Suprapubic skin (tissue), 3 donors: Measurements from ENCODE around the gene PPP2R5B.

Experiments
- POLR2A ChIP-seq, 2 donors: fragments of 450-650 bp; IDR thresholded peaks; one replicate each; pipeline ENCODE4 v1.6.1; 2017; ENCODE audit warnings: antibody characterized with exemption in 2 of 2, mild to moderate bottlenecking in 2 of 2, moderate library complexity in 2 of 2
- TF ChIP-seq, protein P1 (sequence below), 2 donors: fragments of 200-600 bp in 1 of 2; fragments of 450-650 bp in 1 of 2; sonication (generic) in 1 of 2; IDR thresholded peaks; one replicate each; pipeline ENCODE4 v1.5.1; 2016 to 2019; ENCODE audit warnings: antibody characterized with exemption in 2 of 2, mild to moderate bottlenecking in 1 of 2, moderate library complexity in 1 of 2

DNA sequence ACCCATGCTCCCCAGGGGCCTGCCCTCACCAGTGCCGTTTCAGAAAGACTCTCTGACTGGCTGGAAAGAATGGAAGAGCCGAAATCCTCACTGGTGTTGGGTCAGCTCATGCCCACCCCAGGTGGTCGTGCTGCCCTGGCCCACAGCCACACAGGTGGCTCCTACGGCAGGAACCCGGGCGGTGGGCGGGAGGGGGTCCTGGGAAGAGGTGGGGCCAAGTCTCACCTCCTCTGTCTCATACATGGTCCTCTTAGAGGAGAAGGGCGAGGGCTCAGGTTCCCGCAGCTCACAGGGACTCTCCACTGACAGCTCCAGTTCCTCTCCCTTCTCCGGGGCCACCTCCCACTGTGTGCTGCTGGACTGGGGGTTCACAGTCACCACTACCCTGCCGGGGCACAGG lies 15.7 kb upstream of the PPP2R5B start:
- TF ChIP-seq, protein P1, sequence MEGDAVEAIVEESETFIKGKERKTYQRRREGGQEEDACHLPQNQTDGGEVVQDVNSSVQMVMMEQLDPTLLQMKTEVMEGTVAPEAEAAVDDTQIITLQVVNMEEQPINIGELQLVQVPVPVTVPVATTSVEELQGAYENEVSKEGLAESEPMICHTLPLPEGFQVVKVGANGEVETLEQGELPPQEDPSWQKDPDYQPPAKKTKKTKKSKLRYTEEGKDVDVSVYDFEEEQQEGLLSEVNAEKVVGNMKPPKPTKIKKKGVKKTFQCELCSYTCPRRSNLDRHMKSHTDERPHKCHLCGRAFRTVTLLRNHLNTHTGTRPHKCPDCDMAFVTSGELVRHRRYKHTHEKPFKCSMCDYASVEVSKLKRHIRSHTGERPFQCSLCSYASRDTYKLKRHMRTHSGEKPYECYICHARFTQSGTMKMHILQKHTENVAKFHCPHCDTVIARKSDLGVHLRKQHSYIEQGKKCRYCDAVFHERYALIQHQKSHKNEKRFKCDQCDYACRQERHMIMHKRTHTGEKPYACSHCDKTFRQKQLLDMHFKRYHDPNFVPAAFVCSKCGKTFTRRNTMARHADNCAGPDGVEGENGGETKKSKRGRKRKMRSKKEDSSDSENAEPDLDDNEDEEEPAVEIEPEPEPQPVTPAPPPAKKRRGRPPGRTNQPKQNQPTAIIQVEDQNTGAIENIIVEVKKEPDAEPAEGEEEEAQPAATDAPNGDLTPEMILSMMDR (IDR thresholded peaks at IDR 0.05) = no peak
- TF ChIP-seq POLR2A (IDR thresholded peaks at IDR 0.05) = no peak
